Measurements from ENCODE around the gene NQO1. TPM values are rescaled to one million over a fixed set of nuclear protein-coding genes. Genes with fewer than 3 reads are reported as not detected.

The NQO1 gene
- total and polyA plus RNA-seq, 2 of the 13 experiments (the other 11 are each of a cell fraction or from before 2014, with no cell fraction given) = 464 to 1,060 TPM

DNA sequence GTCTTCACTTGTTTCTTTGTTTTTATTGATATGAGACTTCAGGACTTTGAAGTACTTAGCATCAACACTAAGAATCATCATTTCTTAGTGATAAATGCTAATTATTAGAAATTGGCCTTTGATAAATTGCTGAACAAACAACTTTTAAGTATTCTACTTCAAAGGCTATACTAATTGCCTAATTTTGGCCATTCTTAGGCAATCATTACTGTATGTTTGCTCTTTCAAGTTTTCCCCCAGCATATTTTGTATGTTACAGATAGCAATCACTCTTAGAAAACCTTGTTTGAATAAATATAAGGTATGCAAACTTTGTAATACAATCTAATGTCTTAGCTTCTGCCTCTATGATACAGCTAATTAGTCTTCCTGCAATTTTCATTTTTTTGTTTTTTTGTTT lies 46.0 kb downstream of the NQO1 start (continued):
- TF ChIP-seq, protein P1, sequence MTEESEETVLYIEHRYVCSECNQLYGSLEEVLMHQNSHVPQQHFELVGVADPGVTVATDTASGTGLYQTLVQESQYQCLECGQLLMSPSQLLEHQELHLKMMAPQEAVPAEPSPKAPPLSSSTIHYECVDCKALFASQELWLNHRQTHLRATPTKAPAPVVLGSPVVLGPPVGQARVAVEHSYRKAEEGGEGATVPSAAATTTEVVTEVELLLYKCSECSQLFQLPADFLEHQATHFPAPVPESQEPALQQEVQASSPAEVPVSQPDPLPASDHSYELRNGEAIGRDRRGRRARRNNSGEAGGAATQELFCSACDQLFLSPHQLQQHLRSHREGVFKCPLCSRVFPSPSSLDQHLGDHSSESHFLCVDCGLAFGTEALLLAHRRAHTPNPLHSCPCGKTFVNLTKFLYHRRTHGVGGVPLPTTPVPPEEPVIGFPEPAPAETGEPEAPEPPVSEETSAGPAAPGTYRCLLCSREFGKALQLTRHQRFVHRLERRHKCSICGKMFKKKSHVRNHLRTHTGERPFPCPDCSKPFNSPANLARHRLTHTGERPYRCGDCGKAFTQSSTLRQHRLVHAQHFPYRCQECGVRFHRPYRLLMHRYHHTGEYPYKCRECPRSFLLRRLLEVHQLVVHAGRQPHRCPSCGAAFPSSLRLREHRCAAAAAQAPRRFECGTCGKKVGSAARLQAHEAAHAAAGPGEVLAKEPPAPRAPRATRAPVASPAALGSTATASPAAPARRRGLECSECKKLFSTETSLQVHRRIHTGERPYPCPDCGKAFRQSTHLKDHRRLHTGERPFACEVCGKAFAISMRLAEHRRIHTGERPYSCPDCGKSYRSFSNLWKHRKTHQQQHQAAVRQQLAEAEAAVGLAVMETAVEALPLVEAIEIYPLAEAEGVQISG (CRISPR knock-in tag; IDR thresholded peaks at IDR 0.05) = no peak
- TF ChIP-seq ZNF816 (CRISPR knock-in tag; IDR thresholded peaks at IDR 0.05; ENCODE audit: borderline replicate concordance) (no peak), HNF4A (CRISPR knock-in tag; IDR thresholded peaks at IDR 0.05) (peak; percentile 28; the same call in 1 of the 2 replicates), NR2C2 (CRISPR knock-in tag; IDR thresholded peaks at IDR 0.05; ENCODE audit: borderline replicate concordance) (no peak; the same call in 1 of the 2 replicates), MZF1 (CRISPR knock-in tag; IDR thresholded peaks at IDR 0.05; ENCODE audit: borderline replicate concordance) (no peak), ADNP (CRISPR knock-in tag; IDR thresholded peaks at IDR 0.05) (no peak), MLX (CRISPR knock-in tag; IDR thresholded peaks at IDR 0.05) (no peak), NFRKB (IDR thresholded peaks at IDR 0.05) (no peak), GZF1 (CRISPR knock-in tag; IDR thresholded peaks at IDR 0.05) (no peak), PHF21A (CRISPR knock-in tag; IDR thresholded peaks at IDR 0.05) (no peak), ZNF337 (CRISPR knock-in tag; IDR thresholded peaks at IDR 0.05; ENCODE audit: borderline replicate concordance, low read depth) (no peak), JUNB (CRISPR knock-in tag; IDR thresholded peaks at IDR 0.05; ENCODE audit: borderline replicate concordance) (no peak), ZNF660 (CRISPR knock-in tag; IDR thresholded peaks at IDR 0.05; ENCODE audit: borderline replicate concordance, low read depth) (no peak), PRDM10 (CRISPR knock-in tag; IDR thresholded peaks at IDR 0.05; ENCODE audit: low read depth) (no peak), KDM5B (CRISPR knock-in tag; IDR thresholded peaks at IDR 0.05; ENCODE audit: borderline replicate concordance) (no peak), ZNF264 (CRISPR knock-in tag; IDR thresholded peaks at IDR 0.05) (no peak), IRF9 (CRISPR knock-in tag; IDR thresholded peaks at IDR 0.05; ENCODE audit: borderline replicate concordance) (no peak), POLR2AphosphoS5 (IDR thresholded peaks at IDR 0.05; ENCODE audit: low read depth, low read length) (no peak), FOXP1 (IDR thresholded peaks at IDR 0.05) (no peak), FOXP1 (CRISPR knock-in tag; IDR thresholded peaks at IDR 0.05) (peak; percentile 65; the same call in 1 of the 2 replicates), ZNF207 (IDR thresholded peaks at IDR 0.05; ENCODE audit: borderline replicate concordance) (no peak)
- TF ChIP-seq, protein P2, sequence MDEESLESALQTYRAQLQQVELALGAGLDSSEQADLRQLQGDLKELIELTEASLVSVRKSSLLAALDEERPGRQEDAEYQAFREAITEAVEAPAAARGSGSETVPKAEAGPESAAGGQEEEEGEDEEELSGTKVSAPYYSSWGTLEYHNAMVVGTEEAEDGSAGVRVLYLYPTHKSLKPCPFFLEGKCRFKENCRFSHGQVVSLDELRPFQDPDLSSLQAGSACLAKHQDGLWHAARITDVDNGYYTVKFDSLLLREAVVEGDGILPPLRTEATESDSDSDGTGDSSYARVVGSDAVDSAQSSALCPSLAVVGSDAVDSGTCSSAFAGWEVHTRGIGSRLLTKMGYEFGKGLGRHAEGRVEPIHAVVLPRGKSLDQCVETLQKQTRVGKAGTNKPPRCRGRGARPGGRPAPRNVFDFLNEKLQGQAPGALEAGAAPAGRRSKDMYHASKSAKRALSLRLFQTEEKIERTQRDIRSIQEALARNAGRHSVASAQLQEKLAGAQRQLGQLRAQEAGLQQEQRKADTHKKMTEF (CRISPR knock-in tag; IDR thresholded peaks at IDR 0.05) = peak; percentile 61; the same call in 1 of the 2 replicates

Data from HepG2 (cell line).